GM23338 (cell line): Measurements from ENCODE around the gene PPP1R37. TPM values are rescaled to one million over a fixed set of nuclear protein-coding genes. Genes with fewer than 3 reads are reported as not detected.

Experiments
- ATAC-seq: fragments of 200-7000 bp; cut with Tn5 transposase; 3 replicates; pipeline ENCODE4 v1.9.1; 2020
- DNase-seq: peaks from one replicate; pipeline ENCODE4 v3.0.0-alpha.2; 2015; ENCODE audit warnings: low spot score
- H2AFZ ChIP-seq: fragments of 200-600 bp; sonication (generic); 2 replicates; pipeline ENCODE4 v1.8.0; 2016; ENCODE audit warnings: antibody characterized with exemption, mild to moderate bottlenecking, moderate library complexity
- H3F3A ChIP-seq: fragments of 200-600 bp; sonication (generic); replicated peaks from 2 replicates; pipeline ENCODE4 v1.8.0; 2017; ENCODE audit warnings: antibody characterized with exemption, mixed run types, low read depth
- H3K27ac ChIP-seq: fragments of 200-600 bp; sonication (generic); 2 replicates; pipeline ENCODE4 v1.6.1; 2016; ENCODE audit warnings: low read depth
- H3K27me3 ChIP-seq: fragments of 200-600 bp; sonication (generic); 2 replicates; pipeline ENCODE4 v1.8.0; 2016; ENCODE audit warnings: mild to moderate bottlenecking, mixed run types, moderate library complexity; ENCODE audit not compliant: insufficient read depth
- H3K36me3 ChIP-seq: fragments of 200-600 bp; sonication (generic); 2 replicates; pipeline ENCODE4 v1.8.0; 2016; ENCODE audit warnings: mild to moderate bottlenecking; ENCODE audit not compliant: insufficient read depth
- H3K4me1 ChIP-seq: fragments of 200-600 bp; sonication (generic); 2 replicates; pipeline ENCODE4 v1.8.0; 2016; ENCODE audit warnings: mild to moderate bottlenecking, moderate library complexity; ENCODE audit not compliant: insufficient read depth
- H3K4me2 ChIP-seq: fragments of 200-600 bp; sonication (generic); 2 replicates; pipeline ENCODE4 v1.7.1; 2017; ENCODE audit warnings: mixed run types
- H3K4me3 ChIP-seq: fragments of 200-600 bp; sonication (generic); 2 replicates; pipeline ENCODE4 v1.6.1; 2016; ENCODE audit warnings: mixed run types
- H3K79me2 ChIP-seq: fragments of 200-600 bp; sonication (generic); replicated peaks from 2 replicates; pipeline ENCODE4 v1.8.0; 2017; ENCODE audit warnings: mild to moderate bottlenecking; ENCODE audit not compliant: insufficient read depth
- H3K9me2 ChIP-seq: fragments of 200-600 bp; sonication (generic); 2 replicates; pipeline ENCODE4 v1.8.0; 2017; ENCODE audit not compliant: insufficient read depth
- H4K20me1 ChIP-seq: fragments of 200-600 bp; sonication (generic); replicated peaks from 2 replicates; pipeline ENCODE4 v1.8.0; 2017; ENCODE audit warnings: mild to moderate bottlenecking; ENCODE audit not compliant: insufficient read depth
- H3K27ac Mint-ChIP-seq: 2 replicates; pipeline ENCODE4 v1.8.0; 2020; ENCODE audit warnings: inconsistent platforms, mild to moderate bottlenecking, moderate library complexity, mixed read lengths
- H3K27me3 Mint-ChIP-seq: 3 replicates; pipeline ENCODE4 v1.8.0; 2022; ENCODE audit warnings: low read depth, mild to moderate bottlenecking, moderate library complexity, mixed read lengths, inconsistent platforms; ENCODE audit not compliant: insufficient read depth, poor library complexity
- H3K36me3 Mint-ChIP-seq: 3 replicates; pipeline ENCODE4 v1.8.0; 2021; ENCODE audit warnings: low read depth, mild to moderate bottlenecking, inconsistent platforms, moderate library complexity, mixed read lengths
- H3K4me1 Mint-ChIP-seq: 3 replicates; pipeline ENCODE4 v1.8.0; 2020; ENCODE audit warnings: mild to moderate bottlenecking, inconsistent platforms, mixed read lengths
- H3K4me3 Mint-ChIP-seq: 3 replicates; pipeline ENCODE4 v1.8.0; 2021; ENCODE audit warnings: moderate library complexity, mild to moderate bottlenecking, inconsistent platforms, mixed read lengths
- H3K9me3 Mint-ChIP-seq: 3 replicates; pipeline ENCODE4 v1.8.0; 2020; ENCODE audit warnings: moderate library complexity, mild to moderate bottlenecking, inconsistent platforms, mixed read lengths
- CREB1 ChIP-seq: fragments of 250-450 bp; sonication (Bioruptor Pico); IDR thresholded peaks from 2 replicates; pipeline ENCODE4 v1.5.0; 2020; ENCODE audit warnings: low read depth, mild to moderate bottlenecking, moderate library complexity
- ETS1 ChIP-seq: IDR thresholded peaks from 2 replicates; pipeline ENCODE4 v1.6.1; 2016; ENCODE audit warnings: antibody characterized with exemption
- EZH2 ChIP-seq: fragments of 200-600 bp; sonication (generic); IDR thresholded peaks from one replicate; pipeline ENCODE4 v1.8.0; 2017; ENCODE audit warnings: antibody characterized with exemption, mild to moderate bottlenecking, low read depth; ENCODE audit not compliant: unreplicated experiment
- EZH2phosphoT487 ChIP-seq: fragments of 200-600 bp; sonication (generic); IDR thresholded peaks from one replicate; pipeline ENCODE4 v1.8.1; 2018; ENCODE audit warnings: antibody characterized with exemption; ENCODE audit not compliant: unreplicated experiment
- JUNB ChIP-seq: IDR thresholded peaks from one replicate; pipeline ENCODE4 v1.6.1; 2016; ENCODE audit warnings: antibody characterized with exemption; ENCODE audit not compliant: unreplicated experiment
- NANOG ChIP-seq: IDR thresholded peaks from 2 replicates; pipeline ENCODE4 v1.6.1; 2016; ENCODE audit warnings: antibody characterized with exemption, borderline replicate concordance
- POLR2AphosphoS5 ChIP-seq: IDR thresholded peaks from 2 replicates; pipeline ENCODE4 v1.6.1; 2016; ENCODE audit warnings: antibody characterized with exemption, low read depth
- STAT1 ChIP-seq: IDR thresholded peaks from one replicate; pipeline ENCODE4 v1.6.1; 2016; ENCODE audit warnings: antibody characterized with exemption; ENCODE audit not compliant: unreplicated experiment
- ZNF114 ChIP-seq: fragments of 250-450 bp; sonication (Bioruptor Pico); IDR thresholded peaks from 2 replicates; pipeline ENCODE4 v1.5.0; 2020; ENCODE audit warnings: mild to moderate bottlenecking, moderate library complexity
- ZNF331 ChIP-seq: fragments of 250-450 bp; sonication (Bioruptor Pico); IDR thresholded peaks from 2 replicates; pipeline ENCODE4 v1.5.0; 2020; ENCODE audit warnings: low read depth, mild to moderate bottlenecking, moderate library complexity
- polyA plus RNA-seq: library from polyadenylated mRNA; unstranded; fragments of >200 nt; fragmentation: Nextera tagmentation; extraction: Ambion mirVana; gene quantifications from 2 replicates; pipeline ENCODE4 v1.2.1, GENCODE V29; 2016
- total RNA-seq: library from RNA; depleted of rRNA; stranded (reverse); fragments of >200 nt; shearing (Covaris generic); gene quantifications from 2 replicates; pipeline ENCODE4 v1.2.3, GENCODE V29; 2014
- TF ChIP-seq, protein P1 (sequence below): IDR thresholded peaks from one replicate; pipeline ENCODE4 v1.6.1; 2018; ENCODE audit warnings: antibody characterized with exemption; ENCODE audit not compliant: unreplicated experiment
- TF ChIP-seq, protein P2 (sequence below), 2 experiments: fragments of 200-600 bp in 1 of 2; sonication (generic) in 1 of 2; conservative IDR thresholded peaks; 2 replicates each; pipeline versions ENCODE4 v1.5.1 to v1.6.1; 2016 to 2017; ENCODE audit warnings: antibody characterized with exemption in 2 of 2, low read depth in 2 of 2, mild to moderate bottlenecking in 2 of 2, moderate library complexity in 1 of 2
- TF ChIP-seq, protein P3 (sequence below): fragments of 250-450 bp; sonication (Bioruptor Pico); IDR thresholded peaks from 2 replicates; pipeline ENCODE4 v1.5.0; 2020; ENCODE audit warnings: mild to moderate bottlenecking, moderate library complexity

PPP1R37 gene
- total and polyA plus RNA-seq, 2 experiments from 2014 or later, result 6.9 to 47.2 TPM

GRCh38 chr19:45098521-45099466 is 5.8 kb downstream of the PPP1R37 start:
- Histone ChIP-seq H3K79me2 (peaks cover 100% of the 10 kb centered on the region), H3K4me3 (no peak overlapping the region), H3K4me1 (peaks cover 26% of the 10 kb centered on the region), H3K4me2 (no peak overlapping the region), H4K20me1 (peaks cover 73% of the 10 kb centered on the region), H3K9me2 (no peaks in the 10 kb centered on the region), H3K27ac (peak overlapping the region; percentile 59; the same call in 1 of the 2 replicates), H3F3A (no peaks in the 10 kb centered on the region), H3K36me3 (no peaks in the 10 kb centered on the region), H3K27me3 (no peaks in the 10 kb centered on the region), H2AFZ (no peak overlapping the region)
- Mint-ChIP-seq H3K9me3 (no peaks in the 10 kb centered on the region), H3K27me3 (peaks cover 14% of the 10 kb centered on the region), H3K4me3 (no peak overlapping the region; the same call in 2 of the 3 replicates), H3K27ac (peak overlapping the region; percentile 57), H3K36me3 (peaks cover 4% of the 10 kb centered on the region; the same call in 2 of the 3 replicates), H3K4me1 (peaks cover 77% of the 10 kb centered on the region)
- DNase-seq (no peak), ATAC-seq (no peak)
- TF ChIP-seq EZH2phosphoT487 (no peak), STAT1 (no peak), ZNF331 (no peak), CREB1 (CRISPR knock-in tag) (no peak), ETS1 (no peak), JUNB (no peak), POLR2AphosphoS5 (no peak), NANOG (no peak), ZNF114 (CRISPR knock-in tag) (no peak), EZH2 (no peak)
- TF ChIP-seq, protein P1, sequence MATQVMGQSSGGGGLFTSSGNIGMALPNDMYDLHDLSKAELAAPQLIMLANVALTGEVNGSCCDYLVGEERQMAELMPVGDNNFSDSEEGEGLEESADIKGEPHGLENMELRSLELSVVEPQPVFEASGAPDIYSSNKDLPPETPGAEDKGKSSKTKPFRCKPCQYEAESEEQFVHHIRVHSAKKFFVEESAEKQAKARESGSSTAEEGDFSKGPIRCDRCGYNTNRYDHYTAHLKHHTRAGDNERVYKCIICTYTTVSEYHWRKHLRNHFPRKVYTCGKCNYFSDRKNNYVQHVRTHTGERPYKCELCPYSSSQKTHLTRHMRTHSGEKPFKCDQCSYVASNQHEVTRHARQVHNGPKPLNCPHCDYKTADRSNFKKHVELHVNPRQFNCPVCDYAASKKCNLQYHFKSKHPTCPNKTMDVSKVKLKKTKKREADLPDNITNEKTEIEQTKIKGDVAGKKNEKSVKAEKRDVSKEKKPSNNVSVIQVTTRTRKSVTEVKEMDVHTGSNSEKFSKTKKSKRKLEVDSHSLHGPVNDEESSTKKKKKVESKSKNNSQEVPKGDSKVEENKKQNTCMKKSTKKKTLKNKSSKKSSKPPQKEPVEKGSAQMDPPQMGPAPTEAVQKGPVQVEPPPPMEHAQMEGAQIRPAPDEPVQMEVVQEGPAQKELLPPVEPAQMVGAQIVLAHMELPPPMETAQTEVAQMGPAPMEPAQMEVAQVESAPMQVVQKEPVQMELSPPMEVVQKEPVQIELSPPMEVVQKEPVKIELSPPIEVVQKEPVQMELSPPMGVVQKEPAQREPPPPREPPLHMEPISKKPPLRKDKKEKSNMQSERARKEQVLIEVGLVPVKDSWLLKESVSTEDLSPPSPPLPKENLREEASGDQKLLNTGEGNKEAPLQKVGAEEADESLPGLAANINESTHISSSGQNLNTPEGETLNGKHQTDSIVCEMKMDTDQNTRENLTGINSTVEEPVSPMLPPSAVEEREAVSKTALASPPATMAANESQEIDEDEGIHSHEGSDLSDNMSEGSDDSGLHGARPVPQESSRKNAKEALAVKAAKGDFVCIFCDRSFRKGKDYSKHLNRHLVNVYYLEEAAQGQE, result no peak
- TF ChIP-seq, protein P2, sequence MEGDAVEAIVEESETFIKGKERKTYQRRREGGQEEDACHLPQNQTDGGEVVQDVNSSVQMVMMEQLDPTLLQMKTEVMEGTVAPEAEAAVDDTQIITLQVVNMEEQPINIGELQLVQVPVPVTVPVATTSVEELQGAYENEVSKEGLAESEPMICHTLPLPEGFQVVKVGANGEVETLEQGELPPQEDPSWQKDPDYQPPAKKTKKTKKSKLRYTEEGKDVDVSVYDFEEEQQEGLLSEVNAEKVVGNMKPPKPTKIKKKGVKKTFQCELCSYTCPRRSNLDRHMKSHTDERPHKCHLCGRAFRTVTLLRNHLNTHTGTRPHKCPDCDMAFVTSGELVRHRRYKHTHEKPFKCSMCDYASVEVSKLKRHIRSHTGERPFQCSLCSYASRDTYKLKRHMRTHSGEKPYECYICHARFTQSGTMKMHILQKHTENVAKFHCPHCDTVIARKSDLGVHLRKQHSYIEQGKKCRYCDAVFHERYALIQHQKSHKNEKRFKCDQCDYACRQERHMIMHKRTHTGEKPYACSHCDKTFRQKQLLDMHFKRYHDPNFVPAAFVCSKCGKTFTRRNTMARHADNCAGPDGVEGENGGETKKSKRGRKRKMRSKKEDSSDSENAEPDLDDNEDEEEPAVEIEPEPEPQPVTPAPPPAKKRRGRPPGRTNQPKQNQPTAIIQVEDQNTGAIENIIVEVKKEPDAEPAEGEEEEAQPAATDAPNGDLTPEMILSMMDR (conservative IDR thresholded peaks at IDR 0.05; ENCODE audit: low read depth in 2 of 2), result no peak
- TF ChIP-seq, protein P3, sequence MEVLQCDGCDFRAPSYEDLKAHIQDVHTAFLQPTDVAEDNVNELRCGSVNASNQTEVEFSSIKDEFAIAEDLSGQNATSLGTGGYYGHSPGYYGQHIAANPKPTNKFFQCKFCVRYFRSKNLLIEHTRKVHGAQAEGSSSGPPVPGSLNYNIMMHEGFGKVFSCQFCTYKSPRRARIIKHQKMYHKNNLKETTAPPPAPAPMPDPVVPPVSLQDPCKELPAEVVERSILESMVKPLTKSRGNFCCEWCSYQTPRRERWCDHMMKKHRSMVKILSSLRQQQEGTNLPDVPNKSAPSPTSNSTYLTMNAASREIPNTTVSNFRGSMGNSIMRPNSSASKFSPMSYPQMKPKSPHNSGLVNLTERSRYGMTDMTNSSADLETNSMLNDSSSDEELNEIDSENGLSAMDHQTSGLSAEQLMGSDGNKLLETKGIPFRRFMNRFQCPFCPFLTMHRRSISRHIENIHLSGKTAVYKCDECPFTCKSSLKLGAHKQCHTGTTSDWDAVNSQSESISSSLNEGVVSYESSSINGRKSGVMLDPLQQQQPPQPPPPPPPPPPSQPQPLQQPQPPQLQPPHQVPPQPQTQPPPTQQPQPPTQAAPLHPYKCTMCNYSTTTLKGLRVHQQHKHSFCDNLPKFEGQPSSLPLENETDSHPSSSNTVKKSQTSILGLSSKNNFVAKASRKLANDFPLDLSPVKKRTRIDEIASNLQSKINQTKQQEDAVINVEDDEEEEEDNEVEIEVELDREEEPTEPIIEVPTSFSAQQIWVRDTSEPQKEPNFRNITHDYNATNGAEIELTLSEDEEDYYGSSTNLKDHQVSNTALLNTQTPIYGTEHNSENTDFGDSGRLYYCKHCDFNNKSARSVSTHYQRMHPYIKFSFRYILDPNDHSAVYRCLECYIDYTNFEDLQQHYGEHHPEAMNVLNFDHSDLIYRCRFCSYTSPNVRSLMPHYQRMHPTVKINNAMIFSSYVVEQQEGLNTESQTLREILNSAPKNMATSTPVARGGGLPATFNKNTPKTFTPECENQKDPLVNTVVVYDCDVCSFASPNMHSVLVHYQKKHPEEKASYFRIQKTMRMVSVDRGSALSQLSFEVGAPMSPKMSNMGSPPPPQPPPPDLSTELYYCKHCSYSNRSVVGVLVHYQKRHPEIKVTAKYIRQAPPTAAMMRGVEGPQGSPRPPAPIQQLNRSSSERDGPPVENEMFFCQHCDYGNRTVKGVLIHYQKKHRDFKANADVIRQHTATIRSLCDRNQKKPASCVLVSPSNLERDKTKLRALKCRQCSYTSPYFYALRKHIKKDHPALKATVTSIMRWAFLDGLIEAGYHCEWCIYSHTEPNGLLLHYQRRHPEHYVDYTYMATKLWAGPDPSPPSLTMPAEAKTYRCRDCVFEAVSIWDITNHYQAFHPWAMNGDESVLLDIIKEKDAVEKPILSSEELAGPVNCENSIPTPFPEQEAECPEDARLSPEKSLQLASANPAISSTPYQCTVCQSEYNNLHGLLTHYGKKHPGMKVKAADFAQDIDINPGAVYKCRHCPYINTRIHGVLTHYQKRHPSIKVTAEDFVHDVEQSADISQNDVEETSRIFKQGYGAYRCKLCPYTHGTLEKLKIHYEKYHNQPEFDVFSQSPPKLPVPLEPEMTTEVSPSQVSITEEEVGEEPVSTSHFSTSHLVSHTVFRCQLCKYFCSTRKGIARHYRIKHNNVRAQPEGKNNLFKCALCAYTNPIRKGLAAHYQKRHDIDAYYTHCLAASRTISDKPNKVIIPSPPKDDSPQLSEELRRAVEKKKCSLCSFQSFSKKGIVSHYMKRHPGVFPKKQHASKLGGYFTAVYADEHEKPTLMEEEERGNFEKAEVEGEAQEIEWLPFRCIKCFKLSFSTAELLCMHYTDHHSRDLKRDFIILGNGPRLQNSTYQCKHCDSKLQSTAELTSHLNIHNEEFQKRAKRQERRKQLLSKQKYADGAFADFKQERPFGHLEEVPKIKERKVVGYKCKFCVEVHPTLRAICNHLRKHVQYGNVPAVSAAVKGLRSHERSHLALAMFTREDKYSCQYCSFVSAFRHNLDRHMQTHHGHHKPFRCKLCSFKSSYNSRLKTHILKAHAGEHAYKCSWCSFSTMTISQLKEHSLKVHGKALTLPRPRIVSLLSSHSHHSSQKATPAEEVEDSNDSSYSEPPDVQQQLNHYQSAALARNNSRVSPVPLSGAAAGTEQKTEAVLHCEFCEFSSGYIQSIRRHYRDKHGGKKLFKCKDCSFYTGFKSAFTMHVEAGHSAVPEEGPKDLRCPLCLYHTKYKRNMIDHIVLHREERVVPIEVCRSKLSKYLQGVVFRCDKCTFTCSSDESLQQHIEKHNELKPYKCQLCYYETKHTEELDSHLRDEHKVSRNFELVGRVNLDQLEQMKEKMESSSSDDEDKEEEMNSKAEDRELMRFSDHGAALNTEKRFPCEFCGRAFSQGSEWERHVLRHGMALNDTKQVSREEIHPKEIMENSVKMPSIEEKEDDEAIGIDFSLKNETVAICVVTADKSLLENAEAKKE (CRISPR knock-in tag), result no peak
